Measurements from ENCODE around the gene LOXL3.

LOXL3 gene

GRCh38 chr2:74505448-74506246 is 48.1 kb downstream of the LOXL3 start:
- peak overlapping the region; percentile 62 for H3K4me3 ChIP-seq (replicated peaks; ENCODE audit: low read depth, low read length)
- no peak for TF ChIP-seq CTCF (IDR thresholded peaks at IDR 0.05; ENCODE audit: low read length, missing control alignments)
- DNase-seq (ENCODE audit: low read depth): no peak

GRCh38 chr2:74504591-74504990 is 49.2 kb downstream of the LOXL3 start:
- no peak for DNase-seq (ENCODE audit: low read depth)
- peak overlapping the region; percentile 62 for H3K4me3 ChIP-seq (replicated peaks; ENCODE audit: low read depth, low read length)
- no peak for TF ChIP-seq CTCF (IDR thresholded peaks at IDR 0.05; ENCODE audit: low read length, missing control alignments)

- TF ChIP-seq CTCF (IDR thresholded peaks at IDR 0.05; ENCODE audit: low read length, missing control alignments): no peak
- H3K4me3 ChIP-seq (replicated peaks; ENCODE audit: low read depth, low read length): peak overlapping the region; percentile 62
- peak; percentile 35 for DNase-seq (ENCODE audit: low read depth)
Observed at GRCh38 chr2:74503506-74504475, 50.0 kb downstream of the LOXL3 start.

- DNase-seq (ENCODE audit: low read depth): peak; percentile 89
- peak overlapping the region; percentile 62 for H3K4me3 ChIP-seq (replicated peaks; ENCODE audit: low read depth, low read length)
- TF ChIP-seq CTCF (IDR thresholded peaks at IDR 0.05; ENCODE audit: low read length, missing control alignments): peak; percentile 32
Observed at GRCh38 chr2:74502720-74503505, 50.8 kb downstream of the LOXL3 start.

GRCh38 chr2:74502147-74502719 is 51.5 kb downstream of the LOXL3 start:
- peak overlapping the region; percentile 62 for H3K4me3 ChIP-seq (replicated peaks; ENCODE audit: low read depth, low read length)
- no peak for TF ChIP-seq CTCF (IDR thresholded peaks at IDR 0.05; ENCODE audit: low read length, missing control alignments)
- no peak for DNase-seq (ENCODE audit: low read depth)

Measured in fibroblast of pulmonary artery (primary cell).